OCI-LY3 (cell line): Measurements from ENCODE around the gene PIK3R5.

Experiments used
- CTCF ChIP-seq: fragments of 200-600, 300-600 bp; sonication (generic); IDR thresholded peaks from 2 replicates; pipeline ENCODE4 v1.5.1; 2014; ENCODE audit warnings: antibody characterized with exemption, low read length, low read depth
- EZH2phosphoT487 ChIP-seq: fragments of 200-600 bp; shearing (Covaris generic); IDR thresholded peaks from 2 replicates; pipeline ENCODE4 v1.6.1; 2018; ENCODE audit warnings: antibody characterized with exemption, mixed run types, low read depth

DNA sequence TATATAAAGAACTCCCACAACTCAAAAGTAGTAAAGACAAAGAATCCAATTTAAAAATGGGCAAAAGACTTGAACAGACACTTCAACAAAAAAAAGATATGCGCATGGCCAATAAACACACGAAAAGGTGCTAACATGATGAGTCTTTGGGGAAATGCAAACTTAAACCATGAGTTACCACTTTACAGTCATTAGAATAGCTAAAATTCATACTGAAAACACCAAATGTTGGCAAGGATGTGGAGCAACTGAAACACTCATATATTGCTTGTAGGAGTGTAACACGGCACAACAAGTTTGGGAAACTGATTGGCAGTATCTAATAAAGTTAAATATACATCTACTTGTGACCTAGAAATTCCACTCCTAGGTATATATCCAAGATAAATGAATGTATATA is 3.0 kb upstream of the PIK3R5 start:
- TF ChIP-seq EZH2phosphoT487 (no peak), CTCF (no peak)
